H4 (cell line): Measurements from ENCODE around the gene STAT6. TPM values are rescaled to one million over a fixed set of nuclear protein-coding genes. Genes with fewer than 3 reads are reported as not detected.

ENCODE experiments used
- DNase-seq: peaks from one replicate; pipeline ENCODE4 v3.0.0-alpha.2; 2015; ENCODE audit warnings: low spot score
- total RNA-seq: library from RNA; depleted of rRNA; stranded (reverse); fragments of >200 nt; shearing (Covaris generic); gene quantifications from 2 replicates; pipeline ENCODE4 v1.2.3, GENCODE V29; 2014; rRNA removed

The STAT6 gene
- total RNA-seq, 1 experiment from 2014 or later: 9.3 TPM

GRCh38 chr12:57051011-57051410 lies 60.2 kb downstream of the STAT6 start:
- DNase-seq: no peak

- no peak for DNase-seq
These were observed 61.3 kb downstream of the STAT6 start, which contains the start of gene MYO1A for GRCh38 chr12:57049890-57050289. MYO1A (minus strand) TSS chr12:57050129; CDS start chr12:57048323, 1,806 bp downstream.

DNA sequence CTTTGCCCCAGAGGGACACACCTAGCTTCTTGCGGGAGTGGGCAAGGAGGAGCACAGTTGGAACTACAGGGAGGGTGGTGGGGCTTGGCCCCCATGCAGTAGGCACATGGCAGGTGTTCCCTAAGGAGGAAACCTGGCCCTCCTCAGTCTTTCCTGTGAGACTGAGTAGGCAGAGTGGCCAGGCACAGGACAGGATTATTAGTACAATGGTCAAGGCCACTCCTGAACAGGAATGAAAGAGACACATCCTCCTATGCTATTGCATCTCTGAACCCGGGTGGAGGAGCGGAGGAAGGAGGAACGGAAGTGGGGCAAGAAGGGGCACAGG lies 62.1 kb downstream of the STAT6 start:
- no peak for DNase-seq

GRCh38 chr12:57048423-57049118 lies 62.6 kb downstream of the STAT6 start:
- DNase-seq: no peak

DNA sequence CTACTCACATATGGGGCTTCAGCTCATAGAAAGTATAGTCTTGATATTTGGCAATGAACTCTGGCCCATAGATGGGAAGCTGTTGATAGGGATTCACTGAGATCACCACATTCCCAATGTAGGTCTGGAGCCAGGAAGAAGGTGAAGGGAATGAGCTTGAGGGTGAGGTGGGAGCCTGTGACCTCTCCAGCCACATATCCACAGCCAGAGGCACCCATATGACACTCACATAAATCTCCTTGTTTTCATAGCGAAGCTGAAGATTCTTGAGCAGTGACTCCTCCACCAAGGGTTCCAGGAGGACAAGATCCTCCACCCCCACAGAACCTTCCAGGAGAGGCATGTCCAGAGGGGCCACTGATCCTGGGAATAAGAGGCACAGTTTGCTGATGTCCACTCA lies 63.2 kb downstream of the STAT6 start:
- DNase-seq: no peak

GRCh38 chr12:57046947-57047890 lies 63.9 kb downstream of the STAT6 start:
- no peak for DNase-seq

GRCh38 chr12:57046086-57046791 lies 64.9 kb downstream of the STAT6 start:
- no peak for DNase-seq

Other genes with a start within 250 kb of the STAT6 start
- 0.14 TPM in 1 of 2 replicates, not detected in the other for gene SDR9C7, start 177.0 kb downstream of the STAT6 start, total RNA-seq
- 0.25 TPM in 1 of 2 replicates, not detected in the other for gene RDH16, start 153.8 kb downstream of the STAT6 start, total RNA-seq
- gene ZBTB39, start 104.8 kb downstream of the STAT6 start, total RNA-seq: 3.4 and 3.8 TPM in 2 replicates
- not detected in 2 replicates for gene TAC3, start 94.8 kb downstream of the STAT6 start, total RNA-seq
- gene MYO1A, start 61.2 kb downstream of the STAT6 start, total RNA-seq: not detected in 2 replicates
- gene NEMP1, start 32.6 kb downstream of the STAT6 start, total RNA-seq: 10.5 and 18.0 TPM in 2 replicates
- 16.5 and 20.2 TPM in 2 replicates for gene NAB2, start 22.2 kb downstream of the STAT6 start, total RNA-seq
- gene LRP1, start 17.1 kb upstream of the STAT6 start, total RNA-seq: 5.8 and 6.5 TPM in 2 replicates
- not detected in 2 replicates for gene LRP1-AS, start 36.3 kb upstream of the STAT6 start, total RNA-seq
- gene NXPH4, start 105.4 kb upstream of the STAT6 start, total RNA-seq: 5.6 and 10.7 TPM in 2 replicates
- 250 and 269 TPM in 2 replicates for gene SHMT2, start 118.3 kb upstream of the STAT6 start, total RNA-seq
- not detected in 2 replicates for gene STAC3, start 139.8 kb upstream of the STAT6 start, total RNA-seq